ENCODE results near the gene ARL2BP. TPM values are rescaled to one million over a fixed set of nuclear protein-coding genes. Genes with fewer than 3 reads are reported as not detected.

The ARL2BP gene
- total RNA-seq, 4 donors from 2014 or later = 27.8 to 66.2 (median 51.0) TPM

GRCh38 chr16:57203451-57203850 lies 41.6 kb upstream of the ARL2BP start:
- TF ChIP-seq POLR2A (IDR thresholded peaks at IDR 0.05) = no peak
- TF ChIP-seq CTCF (IDR thresholded peaks at IDR 0.05) = no peak
- TF ChIP-seq POLR2AphosphoS5 (IDR thresholded peaks at IDR 0.05) = no peak
- TF ChIP-seq EP300 (IDR thresholded peaks at IDR 0.05) = no peak
- H3K36me3 ChIP-seq = peaks cover 35% of the 10 kb centered on the region
- H3K4me3 ChIP-seq = no peak overlapping the region
- DNase-seq (ENCODE audit: low spot score in 2 of 2) = no peak
- 47% methylated on average over 1 of the region's 1 CpG for WGBS
- H3K27ac ChIP-seq = no peak overlapping the region
- no peaks in the 10 kb centered on the region for H3K27me3 ChIP-seq
- H3K9me3 ChIP-seq = no peaks in the 10 kb centered on the region
- H3K4me1 ChIP-seq = no peaks in the 10 kb centered on the region

GRCh38 chr16:57204675-57205074 lies 40.4 kb upstream of the ARL2BP start:
- H3K27me3 ChIP-seq = no peaks in the 10 kb centered on the region
- no peaks in the 10 kb centered on the region for H3K9me3 ChIP-seq
- DNase-seq (ENCODE audit: low spot score in 2 of 2) = no peak
- TF ChIP-seq POLR2AphosphoS5 (IDR thresholded peaks at IDR 0.05) (no peak), EP300 (IDR thresholded peaks at IDR 0.05) (no peak), CTCF (IDR thresholded peaks at IDR 0.05) (no peak), POLR2A (IDR thresholded peaks at IDR 0.05) (no peak)
- H3K27ac ChIP-seq = no peak overlapping the region
- no peaks in the 10 kb centered on the region for H3K4me1 ChIP-seq
- 94% methylated on average over 12 of the region's 12 CpGs for WGBS
- H3K4me3 ChIP-seq = no peak overlapping the region
- H3K36me3 ChIP-seq = peaks cover 47% of the 10 kb centered on the region

- H3K9me3 ChIP-seq = no peaks in the 10 kb centered on the region
- DNase-seq (ENCODE audit: low spot score in 2 of 2) = no peak
- no peak overlapping the region for H3K4me3 ChIP-seq
- H3K4me1 ChIP-seq = peaks cover 10% of the 10 kb centered on the region
- H3K36me3 ChIP-seq = peaks cover 81% of the 10 kb centered on the region
- no peak overlapping the region for H3K27ac ChIP-seq
- WGBS = 93% methylated on average over 1 of the region's 1 CpG
- TF ChIP-seq POLR2AphosphoS5 (IDR thresholded peaks at IDR 0.05) (no peak), CTCF (IDR thresholded peaks at IDR 0.05) (no peak), EP300 (IDR thresholded peaks at IDR 0.05) (no peak), POLR2A (IDR thresholded peaks at IDR 0.05) (no peak)
- no peaks in the 10 kb centered on the region for H3K27me3 ChIP-seq
Measured at GRCh38 chr16:57208926-57209325, 36.1 kb upstream of the ARL2BP start.

- TF ChIP-seq CTCF (IDR thresholded peaks at IDR 0.05) (no peak), POLR2AphosphoS5 (IDR thresholded peaks at IDR 0.05) (no peak), EP300 (IDR thresholded peaks at IDR 0.05) (no peak), POLR2A (IDR thresholded peaks at IDR 0.05) (no peak)
- H3K4me1 ChIP-seq = peaks cover 10% of the 10 kb centered on the region
- H3K9me3 ChIP-seq = no peaks in the 10 kb centered on the region
- 95% methylated on average over 5 of the region's 5 CpGs for WGBS
- DNase-seq (ENCODE audit: low spot score in 2 of 2) = no peak
- peaks cover 86% of the 10 kb centered on the region for H3K36me3 ChIP-seq
- H3K27ac ChIP-seq = no peak overlapping the region
- no peak overlapping the region for H3K4me3 ChIP-seq
- H3K27me3 ChIP-seq = no peaks in the 10 kb centered on the region
Measured at GRCh38 chr16:57209780-57210179, 35.3 kb upstream of the ARL2BP start.

GRCh38 chr16:57213462-57213861 lies 31.6 kb upstream of the ARL2BP start:
- DNase-seq (ENCODE audit: low spot score in 2 of 2) = no peak
- peaks cover 10% of the 10 kb centered on the region for H3K4me1 ChIP-seq
- no peak overlapping the region for H3K27ac ChIP-seq
- H3K27me3 ChIP-seq = no peaks in the 10 kb centered on the region
- TF ChIP-seq EP300 (IDR thresholded peaks at IDR 0.05) (no peak), POLR2A (IDR thresholded peaks at IDR 0.05) (no peak), POLR2AphosphoS5 (IDR thresholded peaks at IDR 0.05) (no peak)
- H3K9me3 ChIP-seq = no peaks in the 10 kb centered on the region
- H3K4me3 ChIP-seq = no peak overlapping the region
- WGBS = 41% methylated on average over 1 of the region's 1 CpG
- peaks cover 89% of the 10 kb centered on the region for H3K36me3 ChIP-seq

GRCh38 chr16:57216968-57217367 lies 28.1 kb upstream of the ARL2BP start:
- Histone ChIP-seq H3K9me3 (no peaks in the 10 kb centered on the region), H3K27me3 (no peaks in the 10 kb centered on the region), H3K36me3 (peaks cover 85% of the 10 kb centered on the region), H3K4me3 (no peak overlapping the region), H3K27ac (no peak overlapping the region), H3K4me1 (peaks cover 10% of the 10 kb centered on the region)
- TF ChIP-seq POLR2AphosphoS5 (IDR thresholded peaks at IDR 0.05) (no peak), POLR2A (IDR thresholded peaks at IDR 0.05) (no peak), CTCF (IDR thresholded peaks at IDR 0.05) (no peak), EP300 (IDR thresholded peaks at IDR 0.05) (no peak)
- no peak for DNase-seq (ENCODE audit: low spot score in 2 of 2)
- 90% methylated on average over 2 of the region's 2 CpGs for WGBS

All from suprapubic skin (tissue), 4 donors.